ENCODE measurements around the gene DDA1. TPM values are rescaled to one million over a fixed set of nuclear protein-coding genes. Genes with fewer than 3 reads are reported as not detected.
A peak's percentile ranks its signal among the peaks of the same experiment; 100 is the strongest.

Gene DDA1
- total RNA-seq, 2 donors from 2014 or later = 9.6 to 18.6 TPM

DNA sequence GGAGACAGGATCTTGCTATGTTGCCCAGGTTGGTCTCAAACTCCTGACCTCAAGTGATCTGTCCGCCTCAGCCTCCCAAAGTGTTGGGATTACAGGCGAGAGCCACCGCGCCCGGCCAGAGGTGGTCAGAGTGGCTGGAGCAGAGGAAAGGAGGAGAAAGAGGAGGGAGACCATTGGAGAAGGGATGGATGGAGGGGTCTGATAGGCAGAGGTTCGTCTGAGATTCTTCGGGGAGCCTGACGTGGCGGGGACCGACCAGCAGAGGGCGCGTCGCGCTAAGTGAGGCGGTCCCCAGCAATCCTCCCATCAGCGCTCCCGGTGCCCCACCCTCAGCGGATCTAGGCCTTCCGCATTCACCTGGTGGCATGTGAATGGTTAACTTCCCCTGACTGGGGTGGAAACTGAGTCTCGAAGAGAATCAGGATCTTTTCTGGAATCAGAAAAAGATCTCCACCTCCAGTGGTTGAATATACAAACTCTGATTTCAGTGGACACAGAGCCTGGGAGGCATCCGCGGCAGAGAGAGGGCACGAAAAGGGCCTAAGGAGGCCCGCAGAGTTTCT is 36.8 kb downstream of the DDA1 start:
- Histone ChIP-seq H3K27me3 (replicated peaks; ENCODE audit: insufficient read depth) (no peaks in the 10 kb centered on the region), H3K4me1 (replicated peaks) (no peaks in the 10 kb centered on the region), H3K27ac (no peak overlapping the region), H3K4me3 (no peak overlapping the region), H3K36me3 (no peaks in the 10 kb centered on the region), H3K9me3 (no peaks in the 10 kb centered on the region)
- WGBS = 19% methylated on average over 24 of the region's 24 CpGs
- DNase-seq (ENCODE audit: low spot score) = peak; percentile 60
- TF ChIP-seq POLR2A (IDR thresholded peaks at IDR 0.05) (no peak), POLR2AphosphoS5 (IDR thresholded peaks at IDR 0.05) (peak; percentile 13)
- TF ChIP-seq, protein P1, sequence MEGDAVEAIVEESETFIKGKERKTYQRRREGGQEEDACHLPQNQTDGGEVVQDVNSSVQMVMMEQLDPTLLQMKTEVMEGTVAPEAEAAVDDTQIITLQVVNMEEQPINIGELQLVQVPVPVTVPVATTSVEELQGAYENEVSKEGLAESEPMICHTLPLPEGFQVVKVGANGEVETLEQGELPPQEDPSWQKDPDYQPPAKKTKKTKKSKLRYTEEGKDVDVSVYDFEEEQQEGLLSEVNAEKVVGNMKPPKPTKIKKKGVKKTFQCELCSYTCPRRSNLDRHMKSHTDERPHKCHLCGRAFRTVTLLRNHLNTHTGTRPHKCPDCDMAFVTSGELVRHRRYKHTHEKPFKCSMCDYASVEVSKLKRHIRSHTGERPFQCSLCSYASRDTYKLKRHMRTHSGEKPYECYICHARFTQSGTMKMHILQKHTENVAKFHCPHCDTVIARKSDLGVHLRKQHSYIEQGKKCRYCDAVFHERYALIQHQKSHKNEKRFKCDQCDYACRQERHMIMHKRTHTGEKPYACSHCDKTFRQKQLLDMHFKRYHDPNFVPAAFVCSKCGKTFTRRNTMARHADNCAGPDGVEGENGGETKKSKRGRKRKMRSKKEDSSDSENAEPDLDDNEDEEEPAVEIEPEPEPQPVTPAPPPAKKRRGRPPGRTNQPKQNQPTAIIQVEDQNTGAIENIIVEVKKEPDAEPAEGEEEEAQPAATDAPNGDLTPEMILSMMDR (IDR thresholded peaks at IDR 0.05) = peak; percentile 83 to 92 (median 90)
- intact Hi-C loops (cut with DNase I) = loop anchor here (2.0 to 5.0 kb wide), 2 partner anchors 39 to 121 kb away; no protein-coding TSS in a partner anchor

DNA sequence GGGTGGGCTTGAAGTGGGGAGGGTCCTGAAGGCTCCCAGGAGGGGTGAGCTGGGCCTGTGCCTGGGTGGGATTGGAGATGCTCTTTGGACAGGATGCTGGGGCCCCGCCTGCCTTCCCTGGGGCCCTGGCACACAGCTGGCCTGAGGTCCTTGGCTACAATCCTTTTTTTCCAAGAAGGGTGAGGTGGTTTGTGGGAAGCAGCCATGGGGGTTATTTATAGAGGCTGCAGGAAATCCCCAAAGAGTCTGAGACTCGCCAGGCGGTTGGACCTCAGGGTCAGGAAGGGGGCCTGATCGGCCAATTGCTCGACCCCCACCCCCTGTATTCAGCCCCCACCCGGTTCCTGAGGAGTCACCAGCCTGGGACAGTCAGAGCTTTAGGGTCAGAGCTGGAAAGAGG is 38.0 kb downstream of the DDA1 start:
- intact Hi-C loops (cut with DNase I) = loop anchor here (2.0 to 5.0 kb wide), 2 partner anchors 37 to 120 kb away; no protein-coding TSS in a partner anchor
- H3K4me3 ChIP-seq = no peak overlapping the region
- TF ChIP-seq POLR2A (IDR thresholded peaks at IDR 0.05) (no peak), POLR2AphosphoS5 (IDR thresholded peaks at IDR 0.05) (no peak)
- TF ChIP-seq, protein P1 (IDR thresholded peaks at IDR 0.05) = no peak
- no peak for DNase-seq (ENCODE audit: low spot score)
- H3K36me3 ChIP-seq = no peaks in the 10 kb centered on the region
- no peaks in the 10 kb centered on the region for H3K4me1 ChIP-seq (replicated peaks)
- no peaks in the 10 kb centered on the region for H3K27me3 ChIP-seq (replicated peaks; ENCODE audit: insufficient read depth)
- no peak overlapping the region for H3K27ac ChIP-seq
- 34% methylated on average over 6 of the region's 6 CpGs for WGBS
- H3K9me3 ChIP-seq = no peaks in the 10 kb centered on the region

DNA sequence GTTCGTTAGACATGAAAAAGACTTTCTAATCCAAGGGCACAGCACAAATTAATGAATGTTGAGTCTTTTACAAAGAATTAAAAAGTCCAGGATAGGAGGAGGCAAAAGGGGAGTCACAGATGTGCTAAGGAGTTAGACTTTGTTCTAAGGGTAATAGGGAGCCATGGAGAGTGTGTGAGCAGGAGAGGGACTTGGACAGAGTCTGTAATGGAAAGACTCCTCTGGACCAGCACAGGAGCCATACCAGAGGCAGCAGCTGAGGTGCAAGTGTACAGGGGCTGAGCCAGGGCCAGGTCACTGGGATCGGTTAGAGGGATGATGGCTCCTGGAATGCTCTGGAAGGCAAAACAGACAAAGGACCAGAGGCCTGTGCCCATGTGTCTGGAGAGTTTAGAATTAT is 38.5 kb downstream of the DDA1 start:
- H3K4me1 ChIP-seq (replicated peaks) = no peaks in the 10 kb centered on the region
- H3K9me3 ChIP-seq = no peaks in the 10 kb centered on the region
- H3K27me3 ChIP-seq (replicated peaks; ENCODE audit: insufficient read depth) = no peaks in the 10 kb centered on the region
- intact Hi-C loops (cut with DNase I) = loop anchor here (2.0 to 5.0 kb wide), 2 partner anchors 37 to 119 kb away; no protein-coding TSS in a partner anchor
- H3K27ac ChIP-seq = no peak overlapping the region
- TF ChIP-seq POLR2A (IDR thresholded peaks at IDR 0.05) (no peak), POLR2AphosphoS5 (IDR thresholded peaks at IDR 0.05) (no peak)
- TF ChIP-seq, protein P1 (IDR thresholded peaks at IDR 0.05) = no peak
- H3K36me3 ChIP-seq = no peaks in the 10 kb centered on the region
- DNase-seq (ENCODE audit: low spot score) = no peak
- no peak overlapping the region for H3K4me3 ChIP-seq
- WGBS = 77% methylated on average over 2 of the region's 2 CpGs

DNA sequence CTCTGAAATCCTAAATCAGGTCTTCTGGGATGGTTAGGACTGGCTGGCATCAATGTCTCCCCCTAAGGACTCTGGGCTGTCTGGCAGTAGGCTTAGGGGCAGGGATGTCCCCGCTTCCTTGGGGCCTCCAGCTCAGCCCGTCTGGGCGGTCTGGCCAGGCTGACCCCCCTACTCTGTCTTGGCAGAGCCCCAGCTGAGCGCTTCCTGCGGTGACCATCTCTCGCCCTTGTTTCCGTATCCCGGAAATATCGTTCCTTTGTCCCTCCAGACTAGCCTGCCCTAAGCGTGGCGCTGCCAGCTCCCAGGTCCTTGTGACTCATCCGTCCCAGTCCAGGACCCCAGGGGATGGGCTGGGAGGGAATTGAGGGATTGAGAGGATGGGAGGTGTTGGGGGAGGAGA is 39.3 kb downstream of the DDA1 start:
- no peak overlapping the region for H3K27ac ChIP-seq
- 1% methylated on average over 12 of the region's 12 CpGs for WGBS
- H3K36me3 ChIP-seq = no peaks in the 10 kb centered on the region
- H3K27me3 ChIP-seq (replicated peaks; ENCODE audit: insufficient read depth) = no peaks in the 10 kb centered on the region
- TF ChIP-seq POLR2AphosphoS5 (IDR thresholded peaks at IDR 0.05) (no peak), POLR2A (IDR thresholded peaks at IDR 0.05) (no peak)
- TF ChIP-seq, protein P1 (IDR thresholded peaks at IDR 0.05) = no peak
- no peaks in the 10 kb centered on the region for H3K9me3 ChIP-seq
- no peaks in the 10 kb centered on the region for H3K4me1 ChIP-seq (replicated peaks)
- intact Hi-C loops (cut with DNase I) = loop anchor here (5.0 kb wide), 1 partner anchor 119 kb away; no protein-coding TSS in a partner anchor
- H3K4me3 ChIP-seq = no peak overlapping the region
- no peak for DNase-seq (ENCODE audit: low spot score)

DNA sequence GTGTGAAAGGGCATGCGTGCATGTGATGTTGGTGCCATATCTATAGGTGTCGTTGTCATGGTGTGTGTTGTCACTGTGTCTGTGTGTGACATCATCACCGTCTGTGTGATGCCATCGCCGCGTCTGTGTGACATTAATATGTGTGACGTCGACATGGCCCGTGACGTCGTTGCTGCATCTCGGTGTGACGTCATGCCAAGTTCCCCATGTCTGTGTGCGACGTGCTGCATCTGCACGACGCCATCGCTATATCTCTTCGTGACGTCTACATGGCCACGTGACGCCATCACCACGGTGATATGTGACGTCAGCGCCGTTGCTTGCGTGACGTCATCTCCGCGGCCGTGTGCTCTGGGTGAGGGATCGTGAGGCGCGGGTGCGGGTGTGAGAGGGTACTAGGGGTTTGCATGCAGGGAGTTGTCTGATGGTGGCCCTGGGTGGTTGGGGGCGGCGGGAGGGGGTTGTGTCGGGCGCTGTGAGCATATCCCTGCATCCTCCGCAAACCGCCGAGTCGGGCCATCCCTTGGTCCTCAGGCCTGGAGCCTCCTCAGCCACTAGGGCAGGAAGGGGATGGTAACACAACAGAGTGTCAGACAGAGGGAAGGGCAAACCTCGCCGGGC is 42.6 kb downstream of the DDA1 start:
- intact Hi-C loops (cut with DNase I) = no loop called here
- 92% methylated on average over 45 of the region's 45 CpGs for WGBS

More for the DNA sequence above, 42.6 kb downstream of the DDA1 start:
- Histone ChIP-seq H3K4me1 (replicated peaks) (no peaks in the 10 kb centered on the region), H3K27ac (no peak overlapping the region), H3K9me3 (no peaks in the 10 kb centered on the region), H3K4me3 (no peak overlapping the region), H3K27me3 (replicated peaks; ENCODE audit: insufficient read depth) (no peaks in the 10 kb centered on the region), H3K36me3 (no peaks in the 10 kb centered on the region)
- TF ChIP-seq, protein P1 (IDR thresholded peaks at IDR 0.05) = no peak
- TF ChIP-seq POLR2AphosphoS5 (IDR thresholded peaks at IDR 0.05) = no peak
- no peak for TF ChIP-seq POLR2A (IDR thresholded peaks at IDR 0.05)
- no peak for DNase-seq (ENCODE audit: low spot score)
